ENCODE measurements around the gene GOT1. TPM values are rescaled to one million over a fixed set of nuclear protein-coding genes. Genes with fewer than 3 reads are reported as not detected.

Gene GOT1
- total RNA-seq, 2 donors from 2014 or later, result 20.1 to 33.9 TPM

- Mint-ChIP-seq H3K4me3 (no peak overlapping the region), H3K36me3 (ENCODE audit: low read depth) (no peaks in the 10 kb centered on the region), H3K9me3 (no peaks in the 10 kb centered on the region), H3K4me1 (peaks cover 6% of the 10 kb centered on the region), H3K27ac (no peak overlapping the region), H3K27me3 (peaks cover 43% of the 10 kb centered on the region)
- no peak for ATAC-seq (replicated peaks)
Observed at GRCh38 chr10:99369126-99369525, 61.3 kb downstream of the GOT1 start.

- no peaks in the 10 kb centered on the region for H3K9me3 Mint-ChIP-seq
- H3K4me3 Mint-ChIP-seq, result no peak overlapping the region
- peaks cover 42% of the 10 kb centered on the region for H3K27me3 Mint-ChIP-seq
- ATAC-seq (replicated peaks), result no peak
- H3K27ac Mint-ChIP-seq, result no peak overlapping the region
- peaks cover 6% of the 10 kb centered on the region for H3K4me1 Mint-ChIP-seq
- H3K36me3 Mint-ChIP-seq (ENCODE audit: low read depth), result no peaks in the 10 kb centered on the region
Observed at GRCh38 chr10:99368646-99369045, 61.8 kb downstream of the GOT1 start.

DNA sequence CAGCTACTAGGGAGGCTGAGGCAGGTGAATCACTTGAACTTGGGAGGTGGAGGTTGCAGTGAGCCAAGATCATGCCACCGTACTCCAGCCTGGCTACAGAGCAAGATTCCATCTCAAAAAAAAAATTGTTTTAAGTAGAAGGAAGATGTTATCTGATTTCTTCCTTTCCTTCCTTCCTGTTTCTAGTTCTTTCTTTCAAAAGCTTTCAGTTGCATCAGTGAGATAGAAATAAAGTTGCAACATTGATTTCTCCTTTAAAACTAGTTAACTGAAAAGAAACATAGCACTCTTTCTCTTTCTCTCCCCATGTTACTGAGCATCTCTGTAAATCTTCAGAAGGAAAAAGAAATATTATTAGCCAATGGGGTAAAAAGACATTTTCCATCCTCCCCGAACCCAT lies 63.8 kb downstream of the GOT1 start:
- peaks cover 6% of the 10 kb centered on the region for H3K4me1 Mint-ChIP-seq
- H3K4me3 Mint-ChIP-seq, result no peak overlapping the region
- H3K27me3 Mint-ChIP-seq, result peaks cover 36% of the 10 kb centered on the region
- ATAC-seq (replicated peaks), result no peak
- no peaks in the 10 kb centered on the region for H3K36me3 Mint-ChIP-seq (ENCODE audit: low read depth)
- H3K9me3 Mint-ChIP-seq, result no peaks in the 10 kb centered on the region
- no peak overlapping the region for H3K27ac Mint-ChIP-seq

GRCh38 chr10:99365736-99366135 lies 64.7 kb downstream of the GOT1 start:
- no peak for ATAC-seq (replicated peaks)
- Mint-ChIP-seq H3K36me3 (ENCODE audit: low read depth) (no peaks in the 10 kb centered on the region), H3K4me1 (no peaks in the 10 kb centered on the region), H3K27me3 (peaks cover 32% of the 10 kb centered on the region), H3K27ac (no peak overlapping the region), H3K4me3 (no peak overlapping the region), H3K9me3 (no peaks in the 10 kb centered on the region)

GRCh38 chr10:99365311-99365710 lies 65.1 kb downstream of the GOT1 start:
- H3K36me3 Mint-ChIP-seq (ENCODE audit: low read depth), result no peaks in the 10 kb centered on the region
- H3K27ac Mint-ChIP-seq, result no peak overlapping the region
- H3K4me3 Mint-ChIP-seq, result no peak overlapping the region
- peaks cover 30% of the 10 kb centered on the region for H3K27me3 Mint-ChIP-seq
- no peaks in the 10 kb centered on the region for H3K9me3 Mint-ChIP-seq
- no peak for ATAC-seq (replicated peaks)
- H3K4me1 Mint-ChIP-seq, result no peaks in the 10 kb centered on the region

DNA sequence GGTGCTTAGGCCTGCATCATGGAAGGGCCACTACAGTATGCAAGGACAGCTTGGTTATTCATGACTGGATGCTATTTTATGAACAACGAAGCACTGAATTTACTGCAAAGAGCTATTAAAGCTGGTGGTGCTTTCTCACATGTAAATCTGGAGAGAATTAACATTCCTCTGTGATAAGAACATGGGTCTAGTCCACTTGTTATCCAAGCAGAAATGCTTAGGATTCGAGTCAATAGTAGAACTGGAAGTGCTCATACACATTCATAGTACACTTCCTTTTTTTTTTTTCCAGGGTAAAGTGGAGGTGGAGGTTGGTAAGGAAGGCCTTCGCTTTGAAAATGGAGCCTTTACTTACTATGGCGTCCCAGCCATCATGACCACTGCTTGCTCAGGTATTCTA lies 66.3 kb downstream of the GOT1 start:
- peaks cover 26% of the 10 kb centered on the region for H3K27me3 Mint-ChIP-seq
- H3K4me1 Mint-ChIP-seq, result no peaks in the 10 kb centered on the region
- H3K4me3 Mint-ChIP-seq, result no peak overlapping the region
- H3K9me3 Mint-ChIP-seq, result no peaks in the 10 kb centered on the region
- no peaks in the 10 kb centered on the region for H3K36me3 Mint-ChIP-seq (ENCODE audit: low read depth)
- no peak overlapping the region for H3K27ac Mint-ChIP-seq
- no peak for ATAC-seq (replicated peaks)

DNA sequence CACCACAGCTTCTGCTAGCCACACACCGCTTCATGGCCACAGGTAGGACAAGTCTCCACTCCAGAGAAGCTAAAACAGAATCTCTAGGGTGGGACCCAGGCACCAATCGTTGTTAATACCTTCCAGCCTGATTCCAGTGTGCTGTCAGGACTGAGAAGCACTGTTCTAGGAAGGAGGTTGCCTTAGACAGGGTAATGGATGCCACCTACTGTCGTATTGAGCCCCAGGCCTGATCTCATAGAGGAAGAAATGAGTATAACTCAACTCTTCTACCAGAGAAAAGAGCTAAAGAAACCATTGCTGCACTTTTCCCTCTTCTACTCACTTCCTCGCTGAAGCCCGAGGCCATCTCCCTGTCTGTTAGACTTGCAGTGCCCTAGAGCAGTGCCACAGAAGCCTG lies 69.5 kb downstream of the GOT1 start:
- H3K27me3 Mint-ChIP-seq, result peaks cover 20% of the 10 kb centered on the region
- no peaks in the 10 kb centered on the region for H3K36me3 Mint-ChIP-seq (ENCODE audit: low read depth)

DNA sequence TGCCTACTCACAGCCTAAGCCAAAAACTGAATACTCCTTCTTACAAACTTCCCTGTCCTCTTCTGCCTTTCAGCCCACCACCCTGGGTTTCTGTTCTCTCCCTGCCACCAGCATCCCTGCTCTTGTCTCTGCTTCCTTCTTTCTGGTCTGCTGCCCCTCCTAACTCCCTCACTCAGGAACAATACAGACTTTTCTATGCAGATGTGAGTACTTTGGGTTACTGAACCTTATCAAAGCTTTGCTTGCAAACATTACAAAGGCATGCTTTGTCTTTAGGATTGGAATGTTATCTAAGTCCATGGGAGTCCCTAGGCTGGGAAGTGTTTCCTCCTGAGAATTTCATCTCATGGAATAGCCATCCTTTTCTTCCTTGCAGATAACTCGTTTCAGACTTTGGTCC lies 72.3 kb downstream of the GOT1 start:
- Mint-ChIP-seq H3K36me3 (ENCODE audit: low read depth) (no peaks in the 10 kb centered on the region), H3K27me3 (peaks cover 24% of the 10 kb centered on the region), H3K4me3 (no peak overlapping the region), H3K9me3 (no peaks in the 10 kb centered on the region), H3K27ac (no peak overlapping the region), H3K4me1 (no peaks in the 10 kb centered on the region)
- ATAC-seq (replicated peaks), result no peak

More for the DNA sequence above, 69.5 kb downstream of the GOT1 start:
- H3K4me1 Mint-ChIP-seq, result no peaks in the 10 kb centered on the region
- no peak overlapping the region for H3K27ac Mint-ChIP-seq
- no peaks in the 10 kb centered on the region for H3K9me3 Mint-ChIP-seq
- no peak overlapping the region for H3K4me3 Mint-ChIP-seq
- ATAC-seq (replicated peaks), result no peak

DNA sequence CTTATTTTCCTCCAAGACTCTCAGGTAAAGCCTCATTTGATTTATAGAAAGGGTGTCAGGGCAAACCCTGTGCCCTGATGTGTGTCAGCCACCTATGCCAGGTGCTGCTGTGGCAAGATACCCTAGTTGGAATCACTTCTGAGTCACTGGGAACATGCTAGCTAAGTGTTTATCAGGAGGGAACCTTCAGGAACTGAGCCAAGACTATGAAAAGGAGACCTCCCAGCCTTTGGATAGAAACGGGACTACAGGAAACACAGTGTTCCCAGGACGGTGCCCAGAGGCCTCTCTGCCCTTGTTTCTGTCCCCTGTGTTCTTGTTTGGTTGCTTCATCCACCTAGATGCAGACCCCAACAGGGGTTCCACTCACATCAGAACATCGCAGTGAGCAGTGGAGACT lies 72.7 kb downstream of the GOT1 start:
- no peak overlapping the region for H3K4me3 Mint-ChIP-seq
- no peaks in the 10 kb centered on the region for H3K36me3 Mint-ChIP-seq (ENCODE audit: low read depth)
- H3K9me3 Mint-ChIP-seq, result no peaks in the 10 kb centered on the region
- peaks cover 20% of the 10 kb centered on the region for H3K27me3 Mint-ChIP-seq
- H3K4me1 Mint-ChIP-seq, result no peaks in the 10 kb centered on the region
- H3K27ac Mint-ChIP-seq, result no peak overlapping the region
- no peak for ATAC-seq (replicated peaks)

GRCh38 chr10:99353182-99353581 lies 77.2 kb downstream of the GOT1 start:
- H3K27me3 Mint-ChIP-seq, result peaks cover 26% of the 10 kb centered on the region
- ATAC-seq (replicated peaks), result no peak
- no peak overlapping the region for H3K4me3 Mint-ChIP-seq
- H3K9me3 Mint-ChIP-seq, result no peaks in the 10 kb centered on the region
- H3K4me1 Mint-ChIP-seq, result no peaks in the 10 kb centered on the region
- no peaks in the 10 kb centered on the region for H3K36me3 Mint-ChIP-seq (ENCODE audit: low read depth)
- H3K27ac Mint-ChIP-seq, result no peak overlapping the region

DNA sequence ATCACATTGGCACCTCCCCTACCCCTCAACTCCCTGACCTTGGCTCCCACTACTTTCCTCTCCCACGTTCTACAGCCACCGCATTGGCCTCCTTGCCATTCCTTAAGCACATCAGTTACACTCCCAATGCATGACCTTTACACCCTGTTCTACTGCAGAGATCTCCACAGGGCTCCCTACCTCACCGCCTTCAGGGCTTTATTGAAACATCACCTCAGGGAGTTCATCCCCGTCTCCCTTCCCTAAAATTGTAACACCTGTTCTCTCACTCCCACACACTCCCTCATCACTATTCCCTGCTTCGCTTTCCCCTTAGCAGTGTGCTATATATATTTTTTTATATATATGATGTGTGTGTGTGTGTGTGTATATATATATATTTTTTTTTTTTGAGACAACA lies 82.8 kb downstream of the GOT1 start:
- Mint-ChIP-seq H3K9me3 (no peaks in the 10 kb centered on the region), H3K36me3 (ENCODE audit: low read depth) (no peaks in the 10 kb centered on the region), H3K27ac (no peak overlapping the region), H3K4me3 (no peak overlapping the region), H3K4me1 (no peaks in the 10 kb centered on the region), H3K27me3 (peaks cover 23% of the 10 kb centered on the region)
- no peak for ATAC-seq (replicated peaks)

Other genes with a start within 250 kb of the GOT1 start
- not detected for gene HPSE2, start 194.8 kb downstream of the GOT1 start, total RNA-seq
- gene CNNM1, start 101.3 kb downstream of the GOT1 start, total RNA-seq, result 1 to 10 TPM in 1 of 2 donors, under 1 TPM in 1; 0.61 to 1.0 TPM
- not detected for gene NKX2-3, start 102.3 kb upstream of the GOT1 start, total RNA-seq
- gene SLC25A28, start 189.8 kb upstream of the GOT1 start, total RNA-seq, result 10 to 100 TPM; 39.2 to 47.2 TPM
- 1 to 10 TPM; 2.9 to 4.2 TPM for gene ENTPD7, start 228.9 kb upstream of the GOT1 start, total RNA-seq

Measured in activated T-helper 17 cell treated with anti-CD3 and anti-CD28 coated beads, Interleukin-2, amount 50 U/mL, for 72 hours (primary cell).